Measurements from ENCODE around the gene OR52M1.

OR52M1 gene

DNA sequence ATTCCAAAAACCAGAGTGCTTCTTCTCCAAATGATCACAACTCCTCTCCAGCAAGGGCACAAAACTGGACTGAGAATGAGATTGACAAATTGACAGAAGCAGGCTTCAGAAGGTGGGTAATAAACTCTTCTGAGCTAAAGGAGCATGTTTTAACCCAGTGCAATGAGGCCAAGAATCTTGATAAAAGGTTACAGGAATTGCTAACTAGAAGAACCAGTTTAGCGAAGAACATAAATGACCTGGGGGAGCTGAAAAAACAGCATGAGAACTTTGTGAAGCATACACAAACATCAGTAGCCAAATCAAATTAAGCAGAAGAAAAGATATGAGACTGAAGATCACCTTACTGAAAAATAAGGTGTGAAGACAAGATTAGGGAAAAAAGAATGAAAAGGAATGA lies 15.5 kb downstream of the OR52M1 start:
- DNase-seq (ENCODE audit: low spot score) = no peak
- POLR2A ChIA-PET (ENCODE audit: low non-redundant PET) = no interaction called here
- no peak overlapping the region for H3K27ac ChIP-seq
- CTCF ChIA-PET = interaction anchor here (0.7 to 1.0 kb wide), 2 partner anchors 21 to 382 kb away, joined by 3 read pairs; no protein-coding TSS in a partner anchor
- TF ChIP-seq, protein P1, sequence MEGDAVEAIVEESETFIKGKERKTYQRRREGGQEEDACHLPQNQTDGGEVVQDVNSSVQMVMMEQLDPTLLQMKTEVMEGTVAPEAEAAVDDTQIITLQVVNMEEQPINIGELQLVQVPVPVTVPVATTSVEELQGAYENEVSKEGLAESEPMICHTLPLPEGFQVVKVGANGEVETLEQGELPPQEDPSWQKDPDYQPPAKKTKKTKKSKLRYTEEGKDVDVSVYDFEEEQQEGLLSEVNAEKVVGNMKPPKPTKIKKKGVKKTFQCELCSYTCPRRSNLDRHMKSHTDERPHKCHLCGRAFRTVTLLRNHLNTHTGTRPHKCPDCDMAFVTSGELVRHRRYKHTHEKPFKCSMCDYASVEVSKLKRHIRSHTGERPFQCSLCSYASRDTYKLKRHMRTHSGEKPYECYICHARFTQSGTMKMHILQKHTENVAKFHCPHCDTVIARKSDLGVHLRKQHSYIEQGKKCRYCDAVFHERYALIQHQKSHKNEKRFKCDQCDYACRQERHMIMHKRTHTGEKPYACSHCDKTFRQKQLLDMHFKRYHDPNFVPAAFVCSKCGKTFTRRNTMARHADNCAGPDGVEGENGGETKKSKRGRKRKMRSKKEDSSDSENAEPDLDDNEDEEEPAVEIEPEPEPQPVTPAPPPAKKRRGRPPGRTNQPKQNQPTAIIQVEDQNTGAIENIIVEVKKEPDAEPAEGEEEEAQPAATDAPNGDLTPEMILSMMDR (conservative IDR thresholded peaks at IDR 0.05; ENCODE audit: low read depth) = no peak

DNA sequence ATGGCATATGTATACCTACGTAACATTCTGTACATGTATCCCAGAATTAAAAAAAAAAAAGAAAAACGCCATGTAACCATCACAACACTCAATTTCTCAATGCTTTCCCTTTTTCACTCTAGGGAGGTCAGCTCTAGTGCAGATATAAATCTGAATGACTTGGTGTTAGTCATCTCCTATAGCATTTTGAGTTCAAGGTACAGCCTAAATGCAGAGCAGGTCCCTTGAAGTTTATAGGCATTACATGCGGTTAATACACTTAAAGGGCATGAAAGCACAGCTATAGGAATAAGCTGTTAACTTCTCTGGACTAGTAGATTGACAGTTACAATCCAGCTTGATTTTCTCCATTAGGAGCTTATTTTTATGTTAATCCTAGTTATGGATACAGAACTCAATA lies 20.4 kb downstream of the OR52M1 start:
- ChIA-PET POLR2A (ENCODE audit: low non-redundant PET) (no interaction called here), CTCF (no interaction called here)
- TF ChIP-seq, protein P1 (conservative IDR thresholded peaks at IDR 0.05; ENCODE audit: low read depth) = no peak
- H3K27ac ChIP-seq = no peak overlapping the region
- DNase-seq (ENCODE audit: low spot score) = no peak

DNA sequence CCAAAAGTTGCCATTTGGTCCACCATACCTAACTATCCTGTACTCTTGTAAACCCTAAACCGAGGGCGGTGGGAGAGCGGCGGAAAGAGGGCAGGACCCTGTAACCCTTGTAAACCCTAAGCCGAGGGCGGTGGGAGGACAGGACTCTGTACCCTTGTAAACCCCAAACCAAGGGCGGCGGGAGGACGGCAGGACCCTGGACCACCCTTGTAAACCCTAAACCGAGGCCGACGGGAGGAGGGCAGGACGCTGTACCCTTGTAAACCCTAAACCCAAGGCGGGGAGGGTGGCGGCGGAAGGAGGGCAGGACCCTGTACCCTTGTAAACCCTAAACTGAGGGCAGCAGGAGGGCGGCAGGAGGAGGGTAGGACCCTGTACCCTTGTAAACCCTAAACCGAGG lies 24.1 kb downstream of the OR52M1 start:
- CTCF ChIA-PET = interaction anchor here (0.6 kb wide), 1 partner anchor 39 kb away, joined by 3 read pairs; the partner anchor contains the start of gene TRIM68
- DNase-seq (ENCODE audit: low spot score) = no peak
- POLR2A ChIA-PET (ENCODE audit: low non-redundant PET) = no interaction called here
- TF ChIP-seq, protein P1 (conservative IDR thresholded peaks at IDR 0.05; ENCODE audit: low read depth) = no peak
- H3K27ac ChIP-seq = no peak overlapping the region

DNA sequence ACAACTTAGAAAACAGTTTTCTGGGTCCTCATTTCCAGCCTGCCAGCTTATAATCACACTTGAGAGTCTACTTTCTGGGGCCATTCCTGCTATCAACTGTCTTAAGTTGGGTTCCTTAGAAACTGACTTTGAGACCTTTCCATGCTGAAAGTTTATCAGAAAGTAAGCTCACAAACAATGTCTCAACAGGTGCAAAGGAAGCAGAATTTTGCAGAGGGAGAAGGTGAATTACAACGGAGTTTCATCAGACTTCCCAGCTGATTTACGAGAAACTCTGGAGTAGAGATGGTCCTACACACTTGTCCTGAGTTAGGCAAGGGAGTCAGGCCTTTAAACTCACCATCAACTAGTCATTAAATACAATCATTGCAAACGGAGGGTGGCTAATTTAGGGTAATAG lies 31.9 kb downstream of the OR52M1 start:
- no peak for DNase-seq (ENCODE audit: low spot score)
- TF ChIP-seq, protein P1 (conservative IDR thresholded peaks at IDR 0.05; ENCODE audit: low read depth) = no peak
- no peak overlapping the region for H3K27ac ChIP-seq
- ChIA-PET POLR2A (ENCODE audit: low non-redundant PET) (no interaction called here), CTCF (no interaction called here)

DNA sequence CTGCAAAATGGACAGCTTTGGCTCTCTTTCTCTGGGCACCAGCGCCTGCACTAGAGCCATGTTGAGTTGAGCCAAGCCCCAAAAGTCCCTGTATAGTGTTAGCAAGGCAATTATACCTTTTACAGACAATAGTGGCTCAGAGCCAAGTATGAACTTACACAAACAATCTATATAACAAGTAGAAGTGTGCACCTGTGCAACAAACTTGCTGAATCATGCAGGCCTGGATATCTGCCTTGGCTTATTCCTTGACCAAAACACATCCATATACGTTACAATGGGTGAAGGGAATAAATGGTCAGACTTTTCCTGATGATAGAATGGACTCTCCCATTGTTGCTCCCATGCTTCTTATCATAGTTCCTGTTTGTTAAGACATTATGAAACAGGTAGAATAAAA lies 32.8 kb downstream of the OR52M1 start:
- TF ChIP-seq, protein P1 (conservative IDR thresholded peaks at IDR 0.05; ENCODE audit: low read depth) = no peak
- POLR2A ChIA-PET (ENCODE audit: low non-redundant PET) = no interaction called here
- CTCF ChIA-PET = no interaction called here
- no peak overlapping the region for H3K27ac ChIP-seq
- DNase-seq (ENCODE audit: low spot score) = no peak

DNA sequence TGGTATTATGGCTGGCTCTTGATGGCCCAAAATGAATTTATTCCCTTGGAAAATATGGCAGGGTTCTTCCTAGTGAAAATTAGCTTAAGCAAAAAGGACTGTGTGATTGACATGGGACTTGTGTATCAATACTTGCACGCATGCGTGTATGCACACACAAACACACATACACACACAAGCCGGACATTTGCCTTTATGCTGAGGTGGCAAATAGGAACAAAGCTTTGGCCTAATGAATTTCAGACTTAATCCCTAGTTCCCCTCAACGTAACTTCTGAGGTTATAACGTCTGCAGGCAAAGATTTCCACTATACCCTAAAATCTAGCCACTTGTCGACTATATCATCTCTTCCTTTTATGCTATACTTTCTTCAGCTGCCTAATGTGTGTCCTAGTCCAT lies 33.6 kb downstream of the OR52M1 start:
- CTCF ChIA-PET = no interaction called here
- TF ChIP-seq, protein P1 (conservative IDR thresholded peaks at IDR 0.05; ENCODE audit: low read depth) = no peak
- POLR2A ChIA-PET (ENCODE audit: low non-redundant PET) = no interaction called here

DNA sequence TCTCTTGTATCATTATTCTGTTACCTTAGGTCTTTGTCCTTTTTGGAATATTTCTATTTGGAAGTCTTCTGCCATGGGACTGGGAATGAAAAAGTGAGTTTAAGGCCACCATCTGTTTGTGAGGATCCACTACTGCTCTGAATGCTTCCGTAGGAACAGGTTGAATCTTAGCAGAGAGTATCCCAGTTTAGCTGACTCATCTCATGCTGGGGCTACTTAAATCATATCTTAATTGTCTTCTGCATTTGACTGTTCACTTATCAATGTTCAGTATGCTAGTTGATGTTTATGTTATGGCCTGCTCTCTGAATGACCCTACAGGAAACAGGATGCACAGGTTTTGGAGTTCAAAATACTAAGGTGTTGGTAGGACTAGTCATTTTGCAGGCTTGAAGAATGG lies 35.1 kb downstream of the OR52M1 start:
- no peak for DNase-seq (ENCODE audit: low spot score)
- CTCF ChIA-PET = no interaction called here
- TF ChIP-seq, protein P1 (conservative IDR thresholded peaks at IDR 0.05; ENCODE audit: low read depth) = no peak
- POLR2A ChIA-PET (ENCODE audit: low non-redundant PET) = no interaction called here
- no peak overlapping the region for H3K27ac ChIP-seq

More for the DNA sequence above, 33.6 kb downstream of the OR52M1 start:
- no peak for DNase-seq (ENCODE audit: low spot score)
- H3K27ac ChIP-seq = no peak overlapping the region
